ENCODE results near the gene LSM14A. TPM values are rescaled to one million over a fixed set of nuclear protein-coding genes. Genes with fewer than 3 reads are reported as not detected.

Gene LSM14A
- total and polyA plus RNA-seq, 2 of the 8 experiments (the other 6 are each of a cell fraction or from before 2014, with no cell fraction given), result 117 to 195 TPM

- no peak overlapping the region for H3K4me3 ChIP-seq (ENCODE audit: extremely low read depth in 1 of 4, insufficient read depth in 2 of 4, low read depth in 3 of 4, low read length in 4 of 4)
- H3K4me2 ChIP-seq (ENCODE audit: insufficient read depth in 1 of 2, low read depth in 2 of 2, low read length in 2 of 2), result no peak overlapping the region
- H4K8ac ChIP-seq (ENCODE audit: extremely low read depth, insufficient read depth, low read length), result no peak overlapping the region
- no peak overlapping the region for H3K4ac ChIP-seq (replicated peaks; ENCODE audit: insufficient read length, low read depth, low read length)
- H3K14ac ChIP-seq (ENCODE audit: insufficient read length), result no peak overlapping the region
- H3K23ac ChIP-seq (ENCODE audit: insufficient read length), result no peak overlapping the region
- no peaks in the 10 kb centered on the region for H3K79me1 ChIP-seq (ENCODE audit: low read depth, low read length)
- H3K36me3 ChIP-seq (ENCODE audit: control insufficient read depth in 2 of 4, insufficient read depth in 4 of 4, low read length in 3 of 4), result no peaks in the 10 kb centered on the region
- H3K79me2 ChIP-seq (ENCODE audit: control insufficient read depth in 1 of 2, insufficient read depth in 2 of 2, low read length in 2 of 2), result peaks cover 3 to 38% of the 10 kb centered on the region in 2 experiments; a peak in 2 of 4 replicates
- no peak overlapping the region for H3K18ac ChIP-seq (ENCODE audit: extremely low read depth, low read length)
- H2AFZ ChIP-seq (ENCODE audit: low read length), result no peak overlapping the region
- no peak overlapping the region for H2BK120ac ChIP-seq (replicated peaks; ENCODE audit: low read depth, low read length)
- no peak overlapping the region for H2BK5ac ChIP-seq (ENCODE audit: low read depth, low read length)
- no peak overlapping the region for H2BK20ac ChIP-seq (ENCODE audit: low read length)
- H2BK12ac ChIP-seq (ENCODE audit: low read depth, low read length), result no peak overlapping the region
- no peak for TF ChIP-seq NANOG (IDR thresholded peaks at IDR 0.05; ENCODE audit: insufficient read depth, low read depth, low read length, poor library complexity, severe bottlenecking)
- no peak for TF ChIP-seq POU5F1 (IDR thresholded peaks at IDR 0.05; ENCODE audit: low read depth, low read length)
- no peak for TF ChIP-seq TCF12 (IDR thresholded peaks at IDR 0.05; ENCODE audit: low read depth, low read length)
- TF ChIP-seq RBBP5 (IDR thresholded peaks at IDR 0.05; ENCODE audit: borderline replicate concordance, low read depth, low read length), result no peak
- no peak for TF ChIP-seq SP2 (IDR thresholded peaks at IDR 0.05; ENCODE audit: low read length)
- TF ChIP-seq HDAC2 (IDR thresholded peaks at IDR 0.05; ENCODE audit: borderline replicate concordance in 1 of 2, low read depth in 2 of 2, low read length in 2 of 2), result no peak
- TF ChIP-seq SIX5 (IDR thresholded peaks at IDR 0.05; ENCODE audit: low read depth, low read length), result no peak
- TF ChIP-seq PHF8 (conservative IDR thresholded peaks at IDR 0.05; ENCODE audit: low read depth, low read length), result no peak
- TF ChIP-seq RFX5 (IDR thresholded peaks at IDR 0.05; ENCODE audit: borderline replicate concordance, low read depth, low read length), result no peak
- no peak for TF ChIP-seq ZNF274 (IDR thresholded peaks at IDR 0.05; ENCODE audit: borderline replicate concordance, extremely low read depth, low read length)
- no peak for TF ChIP-seq CBX8 (IDR thresholded peaks at IDR 0.05; ENCODE audit: borderline replicate concordance, low read depth, low read length)
- H2BK15ac ChIP-seq (ENCODE audit: low read length), result no peak overlapping the region
- no peaks in the 10 kb centered on the region for H3K27me3 ChIP-seq (replicated peaks in 1 of 4; ENCODE audit: control insufficient read depth in 3 of 4, extremely low read depth in 1 of 4, insufficient read depth in 3 of 4, low read length in 3 of 4)
- H3K9ac ChIP-seq (replicated peaks in 1 of 4; ENCODE audit: extremely low read depth in 1 of 4, low read depth in 3 of 4, low read length in 3 of 4), result no peak overlapping the region
- no peak for FAIRE-seq
- no peaks in the 10 kb centered on the region for H3K9me3 ChIP-seq (ENCODE audit: insufficient read depth in 2 of 2, low read depth in 1 of 2, low read length in 1 of 2)
- ChIA-PET POLR2A (ENCODE audit: partially characterized antibody) (no interaction called here), CTCF (ENCODE audit: partially characterized antibody) (interaction anchor here (0.7 to 0.8 kb wide), 3 partner anchors 12 to 1113 kb away, joined by 3 to 4 read pairs (median 3); no protein-coding TSS in a partner anchor)
- no peak overlapping the region for H4K91ac ChIP-seq (replicated peaks; ENCODE audit: insufficient read length, low read length)
- peaks cover 0 to 10% of the 10 kb centered on the region in 2 experiments for H4K20me1 ChIP-seq (replicated peaks in 1 of 2; ENCODE audit: control insufficient read depth in 1 of 2, insufficient read depth in 2 of 2, low read length in 2 of 2)
- H4K5ac ChIP-seq (ENCODE audit: insufficient read length, low read depth, low read length), result no peak overlapping the region
- WGBS, 2 experiments (ENCODE audit: extremely low coverage in 1 of 2, insufficient coverage in 1 of 2, insufficient read length in 1 of 2, insufficient replicate concordance in 2 of 2, low coverage in 1 of 2, low lambda C conversion rate in 2 of 2, missing lambda C conversion rate in 1 of 2), result 94% methylated on average over 5 of the region's 5 CpGs; no CpG with 5 or more reads in 1 of the 2 experiments
- H3K27ac ChIP-seq (ENCODE audit: low read depth, low read length), result no peak overlapping the region
- peaks cover 6 to 11% (median 7%) of the 10 kb centered on the region in 4 experiments for H3K4me1 ChIP-seq (replicated peaks in 1 of 4; ENCODE audit: control insufficient read depth in 3 of 4, insufficient read depth in 4 of 4, low read length in 3 of 4)
- no peak overlapping the region for H2AK5ac ChIP-seq (ENCODE audit: low read depth, low read length)
- no peak for DNase-seq (ENCODE audit: low read depth in 1 of 2, low spot score in 2 of 2)
- H3K56ac ChIP-seq (replicated peaks; ENCODE audit: insufficient read length, low read depth, low read length), result no peak overlapping the region
- peaks cover 8% of the 10 kb centered on the region; the same call in 1 of the 2 replicates for H3K23me2 ChIP-seq (ENCODE audit: low read depth, low read length)
These were observed 84.7 kb downstream of the LSM14A start for GRCh38 chr19:34256835-34257558.
